Central memory CD8-positive, alpha-beta T cell (primary cell): ENCODE data around the gene NHLRC1.
A peak's percentile ranks its signal among the peaks of the same experiment; 100 is the strongest.
"Not testable (repeated sequence)": the region's sequence is repeated elsewhere in the genome, so short reads cannot be mapped to it uniquely, and the experiment has no call there.

Experiments
- ATAC-seq: fragments of 150-1000 bp; cut with Tn5 transposase; replicated peaks from 2 replicates; pipeline ENCODE4 v1.10.0; 2022; ENCODE audit warnings: mild to moderate bottlenecking, moderate FRiP score, moderate number of reproducible peaks; ENCODE audit not compliant: poor library complexity, severe bottlenecking; ENCODE audit errors: extremely low read depth
- DNase-seq, 2 donors: peaks; one replicate each; pipeline ENCODE4 v3.0.0; 2021; ENCODE audit warnings: low spot score in 2 of 2
- H3K27ac Mint-ChIP-seq: one replicate; pipeline ENCODE4 v1.8.0; 2022; ENCODE audit warnings: low read depth, mild to moderate bottlenecking, moderate library complexity, mixed read lengths
- H3K27me3 Mint-ChIP-seq: one replicate; pipeline ENCODE4 v1.8.0; 2022; ENCODE audit warnings: mixed read lengths
- H3K36me3 Mint-ChIP-seq: one replicate; pipeline ENCODE4 v1.8.0; 2022; ENCODE audit warnings: mild to moderate bottlenecking, moderate library complexity, mixed read lengths; ENCODE audit not compliant: insufficient read depth
- H3K4me1 Mint-ChIP-seq: one replicate; pipeline ENCODE4 v1.8.0; 2022; ENCODE audit warnings: mixed read lengths
- H3K4me3 Mint-ChIP-seq: one replicate; pipeline ENCODE4 v1.8.0; 2022; ENCODE audit warnings: mild to moderate bottlenecking, moderate library complexity, mixed read lengths
- H3K9me3 Mint-ChIP-seq: one replicate; pipeline ENCODE4 v1.8.0; 2022; ENCODE audit warnings: mixed read lengths

Gene NHLRC1

DNA sequence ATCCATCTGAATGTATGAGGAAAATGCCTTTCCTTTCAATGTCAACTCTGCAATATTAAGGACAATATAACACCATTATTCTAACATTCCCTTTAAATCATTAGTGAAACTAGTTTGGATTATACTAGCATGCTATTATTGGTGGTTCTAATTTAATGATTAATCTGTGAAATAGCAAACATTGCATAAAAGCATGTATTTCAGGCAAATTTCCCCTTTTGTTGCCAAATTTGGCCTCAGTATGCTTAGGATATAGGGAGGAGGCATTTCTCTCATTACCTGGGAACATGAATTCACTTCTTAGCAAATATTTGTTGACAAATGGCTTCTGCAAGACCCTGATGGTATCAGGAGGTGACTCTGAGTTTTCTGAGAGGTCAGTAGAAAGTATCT, 30.8 kb upstream of the NHLRC1 start:
- Mint-ChIP-seq H3K36me3 (peaks cover 11% of the 10 kb centered on the region), H3K4me3 (peak overlapping the region; percentile 16), H3K27ac (no peak overlapping the region), H3K9me3 (no peaks in the 10 kb centered on the region), H3K27me3 (no peaks in the 10 kb centered on the region), H3K4me1 (peaks cover 30% of the 10 kb centered on the region)
- ATAC-seq (no peak), DNase-seq (no peak)

DNA sequence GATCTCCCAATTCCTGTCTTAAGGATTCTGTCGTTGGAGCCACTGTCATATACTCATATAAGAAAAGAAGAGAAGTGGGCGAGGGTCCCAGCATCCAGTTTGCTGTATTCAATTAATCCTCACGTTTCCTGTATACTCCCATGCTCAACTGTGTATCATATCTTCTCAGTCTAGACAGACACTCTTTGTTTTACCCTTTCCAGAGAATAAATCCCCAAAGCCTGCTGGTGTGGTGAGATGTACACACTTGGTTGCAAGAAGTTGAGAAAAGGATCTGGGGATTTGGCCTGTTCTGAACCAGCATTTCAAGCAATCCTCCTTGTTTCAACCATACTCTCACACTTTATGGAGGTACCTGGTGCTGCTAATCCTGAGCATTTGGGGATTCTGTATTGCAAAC, 29.3 kb upstream of the NHLRC1 start:
- Mint-ChIP-seq H3K27ac (no peak overlapping the region), H3K4me3 (no peak overlapping the region), H3K36me3 (peaks cover 15% of the 10 kb centered on the region), H3K27me3 (no peaks in the 10 kb centered on the region), H3K9me3 (no peaks in the 10 kb centered on the region), H3K4me1 (peaks cover 30% of the 10 kb centered on the region)
- no peak for DNase-seq
- no peak for ATAC-seq

DNA sequence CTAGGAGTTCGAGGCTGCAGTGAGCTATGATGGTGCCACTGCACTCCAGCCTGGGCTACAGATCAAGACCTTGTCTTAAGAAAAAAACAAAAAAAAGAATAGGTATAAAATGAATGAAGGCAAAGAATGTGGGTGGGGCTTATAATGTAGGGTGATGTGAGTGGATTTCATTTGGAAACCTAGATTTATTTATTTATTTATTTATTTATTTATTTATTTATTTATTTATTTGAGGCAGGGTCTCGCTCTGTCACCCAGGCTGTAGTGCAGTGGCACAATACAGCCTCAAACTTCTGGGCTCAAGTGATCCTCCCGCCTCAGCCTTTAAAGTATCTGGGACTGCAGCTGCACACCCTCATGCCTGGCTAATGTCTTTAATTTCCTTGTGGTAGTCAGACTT, 28.9 kb upstream of the NHLRC1 start:
- H3K9me3 Mint-ChIP-seq, ATAC-seq, H3K27me3 Mint-ChIP-seq, H3K27ac Mint-ChIP-seq, H3K4me3 Mint-ChIP-seq, DNase-seq: not testable (repeated sequence)
- Mint-ChIP-seq H3K4me1 (peaks cover 30% of the 10 kb centered on the region), H3K36me3 (peaks cover 15% of the 10 kb centered on the region)

DNA sequence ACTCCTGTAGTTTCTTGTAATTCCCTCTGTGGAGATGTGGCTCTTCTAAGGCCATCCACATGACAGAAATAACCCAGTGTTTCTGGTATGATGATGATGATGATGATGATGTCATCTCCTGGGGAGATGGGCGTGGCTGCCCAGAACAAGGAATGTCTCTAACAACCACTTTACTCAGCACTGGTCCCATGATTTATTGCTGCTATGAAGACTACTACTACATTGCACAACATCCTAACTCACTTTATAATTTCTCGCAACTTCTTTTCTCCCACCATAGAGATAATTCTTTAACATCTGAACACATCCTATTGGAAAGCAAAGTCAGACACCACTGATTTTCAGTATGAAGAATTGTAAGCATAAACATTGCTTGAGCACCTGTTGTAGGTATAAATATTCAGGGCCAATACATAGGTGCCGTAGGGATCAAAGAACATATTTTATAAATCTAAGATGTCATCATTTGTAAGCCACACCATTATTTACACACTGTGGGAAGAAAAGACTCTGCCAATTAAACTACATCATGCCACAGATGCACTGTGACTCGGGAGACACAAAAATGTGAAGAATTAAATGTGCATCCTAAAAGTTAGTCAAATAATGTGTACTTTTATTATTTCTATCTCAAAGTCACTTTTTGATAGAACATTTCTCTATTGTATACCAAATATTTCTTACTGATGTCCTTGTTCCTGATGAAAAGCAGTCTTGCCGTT, 26.0 kb upstream of the NHLRC1 start:
- no peak overlapping the region for H3K4me3 Mint-ChIP-seq
- no peak overlapping the region for H3K27ac Mint-ChIP-seq
- DNase-seq (no peak), ATAC-seq (no peak)
- H3K27me3 Mint-ChIP-seq: no peaks in the 10 kb centered on the region
- H3K36me3 Mint-ChIP-seq: peaks cover 12% of the 10 kb centered on the region
- peaks cover 11% of the 10 kb centered on the region for H3K4me1 Mint-ChIP-seq
- H3K9me3 Mint-ChIP-seq: no peaks in the 10 kb centered on the region

DNA sequence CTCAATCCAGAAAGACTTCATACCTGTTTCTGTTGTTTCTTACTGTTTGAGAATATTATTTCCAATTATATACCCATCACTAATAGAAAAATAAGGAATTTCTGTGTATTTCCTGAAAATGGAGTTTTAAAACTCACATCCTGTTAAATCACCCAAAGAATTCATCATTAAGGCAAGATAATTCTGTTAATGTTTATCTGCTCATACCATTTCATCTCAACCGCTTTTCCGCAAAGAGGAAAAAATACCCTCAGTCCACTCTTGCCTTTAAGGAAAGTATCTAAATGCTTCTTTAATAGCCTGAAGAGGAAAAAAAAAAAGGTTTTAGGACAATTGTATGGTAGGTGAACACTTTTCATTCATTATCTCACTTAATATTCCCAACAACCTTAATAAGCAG, 25.1 kb upstream of the NHLRC1 start:
- no peak for ATAC-seq
- H3K27ac Mint-ChIP-seq: no peak overlapping the region
- H3K4me1 Mint-ChIP-seq: peaks cover 4% of the 10 kb centered on the region
- no peak overlapping the region for H3K4me3 Mint-ChIP-seq
- no peaks in the 10 kb centered on the region for H3K27me3 Mint-ChIP-seq
- no peaks in the 10 kb centered on the region for H3K9me3 Mint-ChIP-seq
- peaks cover 20% of the 10 kb centered on the region for H3K36me3 Mint-ChIP-seq
- DNase-seq: no peak

DNA sequence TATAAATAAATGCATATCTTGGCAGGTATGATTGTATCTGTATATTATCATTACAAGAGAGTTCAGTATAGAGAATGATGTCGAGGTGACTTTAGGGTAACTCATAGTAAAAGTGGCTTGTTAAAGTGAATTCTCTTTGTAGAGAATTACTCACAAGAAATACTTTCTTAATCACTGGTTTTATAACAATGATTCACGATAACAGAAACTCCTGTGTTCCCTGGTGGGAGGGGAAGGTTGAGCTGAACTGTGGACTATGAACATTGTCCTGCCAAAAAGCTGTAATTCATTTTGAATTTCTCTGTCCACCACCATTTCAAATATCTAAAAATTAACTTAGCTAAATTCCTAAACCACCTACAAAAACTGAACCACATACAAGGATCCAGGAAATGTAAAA, 24.7 kb upstream of the NHLRC1 start:
- H3K27ac Mint-ChIP-seq: no peak overlapping the region
- H3K36me3 Mint-ChIP-seq: peaks cover 24% of the 10 kb centered on the region
- H3K4me3 Mint-ChIP-seq: no peak overlapping the region
- H3K4me1 Mint-ChIP-seq: no peaks in the 10 kb centered on the region
- no peak for ATAC-seq
- DNase-seq: no peak
- no peaks in the 10 kb centered on the region for H3K9me3 Mint-ChIP-seq
- H3K27me3 Mint-ChIP-seq: no peaks in the 10 kb centered on the region

DNA sequence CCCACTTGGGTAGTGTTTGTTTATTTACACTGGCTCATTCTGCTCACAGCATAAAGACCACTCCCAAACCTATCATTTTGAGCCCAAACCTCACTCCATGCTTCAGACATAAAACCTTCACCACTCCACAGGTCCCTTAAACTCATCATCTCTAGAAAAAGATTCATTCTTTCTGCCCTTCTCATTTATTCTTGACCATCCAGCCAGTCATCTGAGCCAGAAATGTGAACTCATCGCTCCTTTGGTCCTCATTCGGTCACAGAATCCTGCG, 20.0 kb upstream of the NHLRC1 start:
- H3K4me1 Mint-ChIP-seq: peaks cover 5% of the 10 kb centered on the region
- H3K27ac Mint-ChIP-seq: no peak overlapping the region
- ATAC-seq: no peak

DNA sequence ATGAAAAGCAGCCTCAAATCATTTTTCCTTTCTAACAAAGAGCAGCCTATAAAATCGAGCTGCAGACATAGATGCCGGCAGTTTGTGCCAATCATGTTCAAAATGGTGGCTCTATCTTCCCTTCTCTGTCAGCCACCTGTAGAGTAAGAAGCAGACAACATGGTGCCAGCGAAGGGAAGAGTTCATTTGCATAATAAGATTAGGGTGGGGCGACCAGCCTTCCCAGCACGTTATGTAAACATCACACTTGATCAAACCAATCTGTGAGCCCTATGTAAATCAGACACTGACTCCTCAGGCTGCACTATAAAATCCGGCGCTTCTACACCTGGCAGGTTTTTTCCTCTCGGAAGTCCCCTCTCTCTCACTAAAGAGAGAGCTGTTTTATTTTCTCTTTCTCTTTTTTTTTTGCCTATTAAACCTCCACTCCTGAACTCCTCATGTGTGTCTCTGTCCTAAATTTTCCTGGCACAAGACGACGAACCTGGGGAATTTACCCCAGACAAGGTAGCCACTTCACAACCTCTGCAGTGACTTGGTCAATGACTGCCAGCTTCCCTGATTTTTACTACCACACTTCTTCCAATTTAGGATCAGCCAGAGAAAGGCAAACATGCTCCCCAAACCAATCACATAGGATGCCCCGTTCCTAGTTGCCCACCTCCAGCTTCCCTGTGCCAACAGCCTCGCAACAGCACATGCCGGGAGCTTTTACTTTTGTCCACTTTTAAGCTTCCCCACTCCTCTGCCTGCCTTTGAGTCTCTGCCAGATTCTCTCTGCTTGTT, 19.5 kb upstream of the NHLRC1 start:
- no peak overlapping the region for H3K27ac Mint-ChIP-seq
- peaks cover 5% of the 10 kb centered on the region for H3K4me1 Mint-ChIP-seq
- peaks cover 41% of the 10 kb centered on the region for H3K36me3 Mint-ChIP-seq
- DNase-seq: no peak
- H3K9me3 Mint-ChIP-seq: no peaks in the 10 kb centered on the region
- no peak overlapping the region for H3K4me3 Mint-ChIP-seq
- H3K27me3 Mint-ChIP-seq: no peaks in the 10 kb centered on the region
- no peak for ATAC-seq

More for the DNA sequence above, 20.0 kb upstream of the NHLRC1 start:
- DNase-seq: no peak
- no peaks in the 10 kb centered on the region for H3K27me3 Mint-ChIP-seq
- no peaks in the 10 kb centered on the region for H3K9me3 Mint-ChIP-seq
- H3K36me3 Mint-ChIP-seq: peaks cover 39% of the 10 kb centered on the region
- H3K4me3 Mint-ChIP-seq: no peak overlapping the region

DNA sequence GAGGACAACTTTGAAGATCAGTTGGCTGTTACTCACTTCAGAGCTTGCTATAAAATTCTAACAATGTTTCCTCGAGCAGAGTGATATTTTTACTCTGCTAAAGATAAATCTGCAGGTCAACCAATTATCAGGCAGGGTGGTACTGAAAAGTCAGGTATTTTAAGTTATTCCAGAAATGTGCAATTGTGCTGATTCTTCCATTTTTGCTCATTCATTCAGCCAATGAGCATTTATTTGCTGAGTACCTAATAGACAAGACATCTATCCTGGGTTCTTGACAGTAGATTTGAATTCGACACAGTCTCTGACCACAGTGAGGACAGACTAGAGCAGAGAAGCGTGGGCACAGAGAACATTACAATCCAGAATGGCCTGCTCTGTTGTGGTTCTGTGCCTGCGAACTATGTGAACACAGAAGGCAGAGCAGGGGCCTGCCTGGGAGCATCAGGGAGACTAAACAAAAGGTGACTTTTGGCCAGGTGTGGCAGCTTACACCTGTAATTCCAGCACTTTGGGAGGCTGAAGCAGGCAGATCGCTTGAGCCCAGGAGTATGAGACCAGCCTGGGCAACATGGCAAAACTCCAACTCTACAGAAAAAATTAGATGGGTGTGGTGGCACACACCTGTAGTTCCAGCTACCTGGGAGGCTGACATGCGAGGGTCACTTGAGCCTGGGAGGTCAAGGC, 17.6 kb upstream of the NHLRC1 start:
- H3K4me1 Mint-ChIP-seq: peaks cover 5% of the 10 kb centered on the region
- DNase-seq: no peak
- ATAC-seq: no peak
- H3K27ac Mint-ChIP-seq: no peak overlapping the region
- no peaks in the 10 kb centered on the region for H3K9me3 Mint-ChIP-seq
- H3K36me3 Mint-ChIP-seq: peaks cover 48% of the 10 kb centered on the region
- no peaks in the 10 kb centered on the region for H3K27me3 Mint-ChIP-seq
- no peak overlapping the region for H3K4me3 Mint-ChIP-seq

DNA sequence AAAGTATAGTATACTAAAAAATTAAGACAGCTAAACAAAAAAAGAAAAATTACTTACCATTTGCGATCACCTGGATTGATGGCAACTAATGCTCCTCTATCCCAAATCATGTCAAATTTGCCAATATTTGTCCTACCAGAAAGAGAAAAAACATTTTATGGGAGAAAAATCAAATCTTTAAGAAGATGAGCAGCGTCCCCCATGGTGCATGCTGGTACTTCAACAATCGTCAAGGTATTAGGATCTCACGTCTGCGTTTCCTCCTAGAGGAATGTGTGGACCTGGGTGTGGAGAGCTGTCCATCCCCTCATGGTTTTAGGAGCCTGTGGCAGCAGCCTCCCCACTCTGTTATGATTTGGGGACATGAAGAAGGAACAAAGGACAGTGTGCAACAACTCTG, 16.4 kb upstream of the NHLRC1 start:
- peaks cover 50% of the 10 kb centered on the region for H3K36me3 Mint-ChIP-seq
- no peak for ATAC-seq

DNA sequence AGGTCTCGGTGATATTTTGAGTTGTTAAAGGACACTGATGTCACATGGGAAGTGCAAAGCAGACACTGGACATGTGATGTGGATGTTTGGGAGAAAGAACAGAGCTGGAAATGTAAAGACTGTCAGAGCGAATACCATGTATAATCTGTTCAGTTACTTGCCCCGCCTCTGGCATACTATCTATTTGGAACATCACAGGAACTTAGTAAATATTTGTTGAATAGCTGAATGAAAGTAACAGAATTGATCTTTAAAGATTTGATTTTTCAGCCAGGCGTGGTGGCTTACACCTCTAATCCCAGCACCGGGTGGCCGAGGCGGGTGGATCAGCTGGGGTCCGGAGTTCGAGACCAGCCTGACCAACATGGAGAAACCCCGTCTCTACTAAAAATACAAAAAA, 13.8 kb upstream of the NHLRC1 start:
- Mint-ChIP-seq H3K9me3 (no peaks in the 10 kb centered on the region), H3K4me3 (no peak overlapping the region), H3K4me1 (peaks cover 5% of the 10 kb centered on the region), H3K27me3 (no peaks in the 10 kb centered on the region), H3K36me3 (peaks cover 39% of the 10 kb centered on the region), H3K27ac (no peak overlapping the region)
- no peak for DNase-seq
- ATAC-seq: no peak

More for the DNA sequence above, 16.4 kb upstream of the NHLRC1 start:
- DNase-seq: no peak
- Mint-ChIP-seq H3K9me3 (no peaks in the 10 kb centered on the region), H3K27me3 (no peaks in the 10 kb centered on the region), H3K4me3 (no peak overlapping the region), H3K27ac (no peak overlapping the region), H3K4me1 (peaks cover 5% of the 10 kb centered on the region)

DNA sequence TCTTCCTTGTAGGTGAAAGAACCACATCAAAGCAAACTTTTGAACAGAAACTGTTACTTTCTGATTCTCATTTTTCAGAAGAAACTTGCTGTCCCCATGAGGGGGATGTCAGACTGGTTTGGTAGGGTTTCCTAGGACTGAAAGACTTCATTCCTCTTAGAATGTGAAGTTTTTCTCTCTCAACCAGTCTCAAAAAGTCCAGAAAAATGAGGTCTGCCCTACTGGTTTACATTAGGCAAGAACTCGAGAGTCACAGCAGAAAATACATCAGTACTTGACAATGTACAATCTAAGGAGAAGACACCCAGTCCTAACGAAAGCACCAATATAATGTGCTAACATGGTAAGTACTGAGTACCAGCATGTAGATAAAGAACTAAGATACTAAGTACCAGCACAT, 12.7 kb upstream of the NHLRC1 start:
- Mint-ChIP-seq H3K36me3 (peaks cover 36% of the 10 kb centered on the region), H3K9me3 (no peaks in the 10 kb centered on the region), H3K4me1 (peaks cover 3% of the 10 kb centered on the region), H3K27me3 (no peaks in the 10 kb centered on the region), H3K27ac (no peak overlapping the region), H3K4me3 (no peak overlapping the region)
- no peak for DNase-seq
- no peak for ATAC-seq

DNA sequence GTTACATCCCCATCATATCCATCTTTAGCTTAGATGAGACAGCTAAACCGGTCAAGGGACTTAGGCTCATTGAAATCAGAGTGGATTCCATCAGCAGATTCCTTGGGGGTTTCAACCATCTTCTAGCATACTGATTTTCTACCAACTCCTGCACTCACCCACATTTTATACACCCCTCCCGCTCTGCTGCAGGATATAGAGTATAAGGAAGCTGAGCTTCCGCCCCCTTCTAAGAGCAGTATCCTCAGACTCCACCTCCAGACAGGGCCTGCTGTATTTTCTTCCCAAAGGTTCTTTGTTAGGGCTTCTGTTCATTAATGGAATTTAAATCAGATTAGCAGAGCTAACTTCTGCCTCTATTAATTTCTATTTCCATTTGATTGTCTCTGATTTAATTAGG, 9.9 kb upstream of the NHLRC1 start:
- Mint-ChIP-seq H3K27me3 (no peaks in the 10 kb centered on the region), H3K4me1 (no peaks in the 10 kb centered on the region), H3K4me3 (no peak overlapping the region), H3K27ac (no peak overlapping the region), H3K36me3 (peaks cover 24% of the 10 kb centered on the region), H3K9me3 (no peaks in the 10 kb centered on the region)
- ATAC-seq (no peak), DNase-seq (no peak)
